NT2/D1 (cell line): Measurements from ENCODE around the gene PFKFB3.
"Not testable (repeated sequence)": the region's sequence is repeated elsewhere in the genome, so short reads cannot be mapped to it uniquely, and the experiment has no call there.

Experiments
- SUZ12 ChIP-seq: IDR thresholded peaks from 2 replicates; pipeline ENCODE4 v1.6.1; 2011; ENCODE audit not compliant: insufficient read length, insufficient read depth; ENCODE audit errors: extremely low read depth
- YY1 ChIP-seq: IDR thresholded peaks from 2 replicates; pipeline ENCODE4 v1.6.1; 2011; ENCODE audit not compliant: insufficient read length, insufficient read depth
- ZNF274 ChIP-seq: IDR thresholded peaks from 2 replicates; pipeline ENCODE4 v1.6.1; 2011; ENCODE audit warnings: mild to moderate bottlenecking, low read depth, low read length

- TF ChIP-seq SUZ12, YY1, ZNF274: not testable (repeated sequence)
Observed at GRCh38 chr10:6248908-6249307, 46.2 kb downstream of the PFKFB3 start.
